Activated B cell treated with CpG ODN at 0.5 μM for 24 hours (primary cell): ENCODE measurements around the gene ANKS1B. TPM values are rescaled to one million over a fixed set of nuclear protein-coding genes. Genes with fewer than 3 reads are reported as not detected.

ENCODE experiments used
- ATAC-seq: fragments of 200-7000 bp; cut with Tn5 transposase; one replicate; pipeline ENCODE4 v1.10.0; 2021; ENCODE audit warnings: low read depth, mild to moderate bottlenecking, moderate library complexity
- CTCF ChIA-PET: fragments of 350-600 bp; sonication (Branson Sonifier 250); formaldehyde crosslinking; loops from one replicate; lab custom pipeline; 2021; ENCODE audit warnings: antibody characterized with exemption; lab: Charles Lee
- POLR2A ChIA-PET: fragments of 350-600 bp; sonication (Branson Sonifier 250); formaldehyde crosslinking; loops from one replicate; lab custom pipeline; 2021; ENCODE audit warnings: antibody characterized with exemption; lab: Charles Lee
- DNase-seq: peaks from one replicate; pipeline ENCODE4 v3.0.0; 2022
- H3K27ac Mint-ChIP-seq: one replicate; pipeline ENCODE4 v1.8.0; 2020; ENCODE audit warnings: mixed read lengths
- H3K27me3 Mint-ChIP-seq: one replicate; pipeline ENCODE4 v1.8.0; 2021; ENCODE audit warnings: mixed read lengths
- H3K36me3 Mint-ChIP-seq: one replicate; pipeline ENCODE4 v1.8.0; 2021; ENCODE audit warnings: low read depth, mixed read lengths
- H3K4me1 Mint-ChIP-seq: one replicate; pipeline ENCODE4 v1.8.0; 2021; ENCODE audit warnings: mixed read lengths
- H3K4me3 Mint-ChIP-seq: one replicate; pipeline ENCODE4 v1.8.0; 2020; ENCODE audit warnings: mild to moderate bottlenecking, mixed read lengths
- H3K9me3 Mint-ChIP-seq: one replicate; pipeline ENCODE4 v1.8.0; 2020; ENCODE audit warnings: mixed read lengths
- intact Hi-C: fragments of 100-400 bp; cut with micrococcal nuclease; formaldehyde crosslinking; loops from one replicate; pipeline ENCODE4 v1.15.1; 2024
- total RNA-seq: library from RNA; stranded (reverse); gene quantifications from 2 replicates; pipeline ENCODE4 v1.2.3, GENCODE V29; 2022
- TF ChIP-seq, protein P1 (sequence below): fragments of 200-600 bp; IDR thresholded peaks from one replicate; pipeline ENCODE4 v1.8.0; 2022; ENCODE audit warnings: antibody characterized with exemption, mild to moderate bottlenecking

The ANKS1B gene
- total RNA-seq, 1 donor from 2014 or later = not detected

DNA sequence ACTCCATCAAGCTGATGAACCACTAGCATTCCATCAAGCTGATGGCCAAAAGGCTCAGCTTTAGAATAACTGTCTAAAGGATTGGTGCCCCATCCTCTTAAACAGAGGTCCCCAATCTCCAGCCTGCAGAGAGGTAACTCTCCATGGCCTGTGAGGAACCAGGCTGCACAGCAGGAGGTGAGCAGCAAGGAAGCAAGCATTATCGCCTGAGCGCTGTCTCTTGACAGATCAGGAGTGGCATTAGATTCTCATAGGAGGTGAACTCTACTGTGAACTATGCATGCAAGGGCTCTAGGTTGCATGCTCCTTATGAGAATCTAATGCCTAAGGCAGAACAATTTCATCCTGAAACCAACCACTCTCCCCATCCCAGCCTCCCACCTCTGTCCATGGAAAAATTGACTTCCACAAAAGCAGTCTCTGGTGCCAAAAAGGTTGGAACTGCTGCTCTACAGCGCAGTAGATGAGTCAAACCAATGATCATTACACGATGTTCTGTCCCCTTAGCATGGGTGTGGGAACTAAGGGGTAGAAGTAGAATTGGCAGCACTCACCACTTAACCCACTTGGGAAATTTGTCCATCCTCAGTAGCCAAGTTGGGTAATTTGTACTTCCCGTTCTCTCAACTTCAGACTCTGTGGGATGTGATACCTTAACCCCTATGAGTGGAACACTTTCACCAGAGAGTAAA is 66.9 kb downstream of the ANKS1B start:
- DNase-seq = no peak
- TF ChIP-seq, protein P1, sequence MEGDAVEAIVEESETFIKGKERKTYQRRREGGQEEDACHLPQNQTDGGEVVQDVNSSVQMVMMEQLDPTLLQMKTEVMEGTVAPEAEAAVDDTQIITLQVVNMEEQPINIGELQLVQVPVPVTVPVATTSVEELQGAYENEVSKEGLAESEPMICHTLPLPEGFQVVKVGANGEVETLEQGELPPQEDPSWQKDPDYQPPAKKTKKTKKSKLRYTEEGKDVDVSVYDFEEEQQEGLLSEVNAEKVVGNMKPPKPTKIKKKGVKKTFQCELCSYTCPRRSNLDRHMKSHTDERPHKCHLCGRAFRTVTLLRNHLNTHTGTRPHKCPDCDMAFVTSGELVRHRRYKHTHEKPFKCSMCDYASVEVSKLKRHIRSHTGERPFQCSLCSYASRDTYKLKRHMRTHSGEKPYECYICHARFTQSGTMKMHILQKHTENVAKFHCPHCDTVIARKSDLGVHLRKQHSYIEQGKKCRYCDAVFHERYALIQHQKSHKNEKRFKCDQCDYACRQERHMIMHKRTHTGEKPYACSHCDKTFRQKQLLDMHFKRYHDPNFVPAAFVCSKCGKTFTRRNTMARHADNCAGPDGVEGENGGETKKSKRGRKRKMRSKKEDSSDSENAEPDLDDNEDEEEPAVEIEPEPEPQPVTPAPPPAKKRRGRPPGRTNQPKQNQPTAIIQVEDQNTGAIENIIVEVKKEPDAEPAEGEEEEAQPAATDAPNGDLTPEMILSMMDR = no peak
- Mint-ChIP-seq H3K36me3 (no peaks in the 10 kb centered on the region), H3K4me1 (no peaks in the 10 kb centered on the region), H3K9me3 (peaks cover 3% of the 10 kb centered on the region), H3K27me3 (no peaks in the 10 kb centered on the region), H3K4me3 (no peak overlapping the region), H3K27ac (no peak overlapping the region)
- ATAC-seq = no peak
- ChIA-PET POLR2A (no interaction called here), CTCF (no interaction called here)
- intact Hi-C loops = no loop called here

DNA sequence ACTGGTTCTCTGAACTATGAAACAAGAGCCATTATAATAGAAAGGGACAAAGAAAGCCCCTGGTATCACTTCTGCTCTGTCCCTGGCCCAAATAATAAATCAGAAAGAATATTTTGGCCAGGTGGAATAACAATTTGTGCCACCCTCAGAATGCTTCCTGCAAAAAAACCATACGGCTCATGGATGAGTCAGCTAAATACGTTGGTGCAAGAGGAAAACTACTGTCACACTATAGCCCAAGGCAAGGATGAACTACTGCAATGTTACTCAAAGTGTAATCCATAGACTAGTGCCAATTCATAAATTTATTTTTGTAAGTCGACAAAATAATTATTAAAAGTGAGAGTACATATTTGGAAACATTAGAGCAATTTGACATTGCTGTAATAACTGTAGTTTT is 68.2 kb downstream of the ANKS1B start:
- Mint-ChIP-seq H3K4me1 (no peaks in the 10 kb centered on the region), H3K27ac (no peak overlapping the region), H3K4me3 (no peak overlapping the region), H3K9me3 (peaks cover 3% of the 10 kb centered on the region), H3K36me3 (no peaks in the 10 kb centered on the region), H3K27me3 (no peaks in the 10 kb centered on the region)
- ChIA-PET CTCF (no interaction called here), POLR2A (no interaction called here)
- TF ChIP-seq, protein P1 = no peak
- ATAC-seq = no peak
- intact Hi-C loops = no loop called here
- no peak for DNase-seq

DNA sequence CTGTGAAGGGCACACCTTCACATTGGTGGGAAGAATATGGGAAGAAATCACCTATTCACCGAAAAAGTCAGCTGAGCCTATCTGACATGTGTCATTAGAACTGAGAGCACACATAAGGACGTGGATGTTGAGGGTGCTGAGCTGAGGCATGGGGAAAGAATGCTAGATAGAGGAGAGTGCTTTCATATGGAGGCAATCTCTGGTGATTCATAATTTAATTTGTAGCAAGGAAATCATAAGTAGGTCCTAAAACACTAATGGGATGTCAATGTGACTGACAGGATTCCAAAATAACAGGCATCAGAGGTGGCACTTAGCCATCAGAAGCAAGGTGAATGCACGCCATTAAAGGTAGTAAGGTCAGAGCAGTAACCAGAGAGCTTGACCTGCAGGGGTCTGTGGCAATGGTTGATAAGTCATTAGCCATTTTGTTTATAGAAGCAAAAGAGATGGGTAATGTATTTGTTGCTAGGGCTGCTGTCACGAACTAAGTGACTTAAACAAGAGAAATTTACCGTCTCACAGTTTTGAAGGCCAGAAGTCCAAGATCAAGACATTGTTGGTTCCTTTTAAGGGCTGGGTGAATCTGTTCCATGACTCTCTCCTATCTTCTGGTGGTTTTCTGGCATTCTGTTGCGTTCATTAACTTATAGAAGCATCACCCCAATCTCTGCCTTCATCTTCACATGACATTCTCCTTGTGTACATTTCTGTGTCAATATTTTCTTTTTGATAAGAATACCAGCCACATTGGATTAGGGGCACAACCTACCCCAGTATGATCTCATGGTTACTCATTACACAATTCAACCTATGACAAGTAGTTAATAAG is 69.3 kb downstream of the ANKS1B start:
- ChIA-PET CTCF (no interaction called here), POLR2A (no interaction called here)
- no peak for ATAC-seq
- Mint-ChIP-seq H3K27ac (no peak overlapping the region), H3K27me3 (no peaks in the 10 kb centered on the region), H3K4me3 (no peak overlapping the region), H3K9me3 (no peaks in the 10 kb centered on the region), H3K4me1 (no peaks in the 10 kb centered on the region), H3K36me3 (no peaks in the 10 kb centered on the region)
- intact Hi-C loops = no loop called here
- DNase-seq = no peak
- TF ChIP-seq, protein P1 = no peak

DNA sequence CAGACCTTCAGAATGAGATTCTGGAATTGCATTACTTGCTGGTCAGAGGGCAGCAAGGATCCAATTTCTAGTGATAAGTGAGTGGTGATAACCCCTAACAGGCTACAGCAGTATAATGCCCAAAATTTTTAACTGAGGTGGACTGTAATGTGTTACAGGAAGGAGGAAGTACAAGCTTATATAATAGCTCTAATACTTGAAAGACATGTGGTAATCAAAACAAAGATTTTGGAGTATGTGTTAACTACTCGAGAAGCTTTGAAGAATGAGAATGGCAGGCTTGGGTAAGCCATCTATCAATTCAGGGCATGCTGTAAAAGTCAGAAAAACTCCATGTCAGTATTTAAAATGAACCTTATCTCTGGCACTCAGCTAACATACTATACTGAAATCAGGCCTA is 70.5 kb downstream of the ANKS1B start:
- no peak overlapping the region for H3K4me3 Mint-ChIP-seq
- H3K27me3 Mint-ChIP-seq = no peaks in the 10 kb centered on the region
- ATAC-seq = no peak
- H3K4me1 Mint-ChIP-seq = no peaks in the 10 kb centered on the region
- no peaks in the 10 kb centered on the region for H3K9me3 Mint-ChIP-seq
- ChIA-PET POLR2A (no interaction called here), CTCF (no interaction called here)
- H3K36me3 Mint-ChIP-seq = no peaks in the 10 kb centered on the region
- intact Hi-C loops = no loop called here
- no peak overlapping the region for H3K27ac Mint-ChIP-seq
- TF ChIP-seq, protein P1 = no peak
- DNase-seq = no peak

DNA sequence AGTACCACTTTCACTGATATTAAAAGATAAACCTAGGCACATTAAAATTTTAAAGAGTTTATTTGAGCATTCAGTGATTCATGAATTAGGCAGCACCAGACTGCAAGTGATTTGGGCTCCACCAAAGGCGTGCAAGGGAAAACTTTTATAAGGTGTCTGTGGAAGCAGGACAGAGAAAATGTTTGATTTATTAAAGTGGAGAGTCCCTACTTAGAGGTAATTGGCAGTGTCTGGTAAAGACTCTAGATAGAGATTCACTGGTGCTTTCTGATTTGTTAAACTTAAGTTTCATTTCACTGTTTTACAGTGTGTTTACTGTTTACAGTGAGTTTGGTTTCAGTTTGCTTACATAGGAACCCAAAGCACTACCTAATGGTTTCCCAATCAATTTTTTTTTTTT is 72.8 kb downstream of the ANKS1B start:
- ATAC-seq (no peak), DNase-seq (no peak)
- CTCF ChIA-PET = no interaction called here
- TF ChIP-seq, protein P1 = no peak
- no peak overlapping the region for H3K27ac Mint-ChIP-seq
- intact Hi-C loops = no loop called here
- no peaks in the 10 kb centered on the region for H3K9me3 Mint-ChIP-seq
- H3K36me3 Mint-ChIP-seq = no peaks in the 10 kb centered on the region
- no peaks in the 10 kb centered on the region for H3K27me3 Mint-ChIP-seq
- H3K4me1 Mint-ChIP-seq = no peaks in the 10 kb centered on the region
- no peak overlapping the region for H3K4me3 Mint-ChIP-seq
- POLR2A ChIA-PET = no interaction called here
